K562 (cell line): ENCODE measurements around the gene GIT2. TPM values are rescaled to one million over a fixed set of nuclear protein-coding genes. Genes with fewer than 3 reads are reported as not detected.
A peak's percentile ranks its signal among the peaks of the same experiment; 100 is the strongest.

ENCODE experiments used
- ADNP ChIP-seq: fragments of 200-800 bp; sonication (Bioruptor generic); IDR thresholded peaks from 2 replicates; pipeline ENCODE4 v1.6.1; 2016; ENCODE audit warnings: missing genetic modification characterization, missing compliant biosample characterization
- MAZ ChIP-seq, 2 experiments: fragments of 450-650 bp in 1 of 2; sonication (generic) in 1 of 2; formaldehyde crosslinking; IDR thresholded peaks in 1 of 2; conservative IDR thresholded peaks in 1 of 2; 2 replicates each; pipeline versions ENCODE4 v1.4.0 to v1.5.0; 2020; ENCODE audit warnings: mild to moderate bottlenecking in 1 of 2, missing genetic modification reagents in 1 of 2
- MCM2 ChIP-seq: fragments of 450-650 bp; IDR thresholded peaks from 2 replicates; pipeline ENCODE4 v1.6.1; 2017; ENCODE audit warnings: low read depth, mild to moderate bottlenecking
- NCOA1 ChIP-seq: fragments of 450-650 bp; IDR thresholded peaks from 2 replicates; pipeline ENCODE4 v1.6.1; 2016; ENCODE audit warnings: low read depth
- NR2F6 ChIP-seq: fragments of 450-650 bp; formaldehyde crosslinking; IDR thresholded peaks from 2 replicates; pipeline ENCODE4 v1.4.0; 2020; ENCODE audit warnings: mild to moderate bottlenecking
- RFX5 ChIP-seq: IDR thresholded peaks from 2 replicates; pipeline ENCODE4 v1.6.1; 2011; ENCODE audit warnings: low read depth, mild to moderate bottlenecking, improper control_type of control experiment, low read length
- TCF7 ChIP-seq: sonication (generic); IDR thresholded peaks from 2 replicates; pipeline ENCODE4 v1.6.1; 2016; ENCODE audit warnings: antibody characterized with exemption, borderline replicate concordance
- ZNF232 ChIP-seq: sonication (generic); formaldehyde crosslinking; IDR thresholded peaks from 2 replicates; pipeline ENCODE4 v1.8.0; 2022; ENCODE audit warnings: mild to moderate bottlenecking, missing genetic modification reagents
- ZNF280A ChIP-seq: fragments of 450-650 bp; IDR thresholded peaks from 2 replicates; pipeline ENCODE4 v1.6.1; 2018; ENCODE audit warnings: mild to moderate bottlenecking, low read depth; ENCODE audit not compliant: partially characterized antibody
- ZNF318 ChIP-seq, 2 experiments: fragments of 450-650 bp; IDR thresholded peaks; 2 replicates each; pipeline ENCODE4 v1.6.1; 2016; ENCODE audit warnings: mild to moderate bottlenecking in 2 of 2, borderline replicate concordance in 1 of 2, low read depth in 1 of 2, moderate library complexity in 1 of 2
- ZSCAN29 ChIP-seq: fragments of 450-650 bp; IDR thresholded peaks from 2 replicates; pipeline ENCODE4 v1.6.1; 2017
- polyA plus RNA-seq, 8 experiments: library from polyadenylated mRNA; depleted of rRNA in 4 of 8; stranded (reverse) in 5 of 8; unstranded in 3 of 8; fragments of >200 nt; fragmentation: Nextera tagmentation in 2 of 8; fragmentation: Illumina TruSeq in 1 of 8; extraction: Ambion mirVana in 2 of 8; extraction: Trizol in 1 of 8; gene quantifications; 2 replicates each; pipeline versions ENCODE4 v1.2.1 to v1.2.3, GENCODE V29; 2011 to 2014; ENCODE audit warnings: inconsistent platforms in 1 of 8, missing spikeins in 1 of 8
- total RNA-seq, 7 experiments: library from RNA; depleted of rRNA in 6 of 7; stranded (reverse); fragments of >200 nt in 6 of 7; fragmentation: Illumina TruSeq in 2 of 7; extraction: Trizol in 2 of 7; gene quantifications; 2 replicates each; pipeline versions ENCODE4 v1.2.1 to v1.2.3, GENCODE V29; 2011 to 2021; ENCODE audit warnings: low replicate concordance in 1 of 7

GIT2 gene
- total and polyA plus RNA-seq, 9 of the 15 experiments (the other 6 are each of a cell fraction or from before 2014, with no cell fraction given) = 4.0 to 30.4 (median 23.5) TPM

DNA sequence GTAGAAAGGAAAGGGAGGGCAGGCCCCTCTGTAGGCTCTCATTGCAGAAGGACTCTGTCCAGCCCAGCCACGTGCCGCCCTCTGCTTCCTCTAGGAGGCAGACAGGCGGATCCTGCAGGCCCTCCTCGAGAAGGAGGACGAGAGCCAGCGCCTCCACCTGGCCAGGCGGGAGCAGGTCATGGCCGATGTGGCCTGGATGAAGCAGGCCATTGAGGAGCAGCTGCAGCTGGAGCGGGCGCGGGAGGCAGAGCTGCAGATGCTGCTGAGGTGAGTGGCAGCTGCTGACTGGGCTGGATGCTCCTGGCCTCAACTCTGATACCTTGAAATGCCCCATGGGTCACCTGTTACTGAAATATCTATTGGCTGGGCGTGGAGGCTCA lies 85.2 kb downstream of the GIT2 start (continued):
- no peak for TF ChIP-seq ZNF280A
- no peak for TF ChIP-seq NR2F6 (CRISPR knock-in tag)
- peak in 1 of 2 experiments; percentile 32; a peak in 1 of 4 replicates for TF ChIP-seq MAZ (CRISPR knock-in tag; conservative IDR thresholded peaks at IDR 0.05 in 1 of 2, IDR thresholded peaks at IDR 0.05 in 1 of 2)
- TF ChIP-seq RFX5 = no peak
- TF ChIP-seq ZSCAN29 = no peak
- TF ChIP-seq MCM2 = no peak
- no peak for TF ChIP-seq NCOA1
- no peak for TF ChIP-seq ZNF318 (IDR thresholded peaks at IDR 0.05; ENCODE audit: borderline replicate concordance in 1 of 2, low read depth in 1 of 2)
- TF ChIP-seq ZNF232 (CRISPR knock-in tag) = no peak
- TF ChIP-seq TCF7 = no peak
- no peak for TF ChIP-seq ADNP (tag)
